Measurements from ENCODE around the gene CTCFL.

Gene CTCFL

GRCh38 chr20:57568960-57569359 lies 44.0 kb upstream of the CTCFL start:
- TF ChIP-seq CTCF (IDR thresholded peaks at IDR 0.05; ENCODE audit: low read depth, low read length, poor library complexity, severe bottlenecking) (no peak), EZH2phosphoT487 (IDR thresholded peaks at IDR 0.05; ENCODE audit: borderline replicate concordance, low read length) (no peak)
- H3K9me2 ChIP-seq (replicated peaks; ENCODE audit: control insufficient read depth, low read length): no peaks in the 10 kb centered on the region
- no peak overlapping the region for H3K4me3 ChIP-seq (ENCODE audit: low read length)
- no peak overlapping the region for H3K27ac ChIP-seq (ENCODE audit: low read depth, low read length)
- no peaks in the 10 kb centered on the region for H3K4me1 ChIP-seq (ENCODE audit: control insufficient read depth, low read length)
- no peaks in the 10 kb centered on the region for H3K36me3 ChIP-seq (ENCODE audit: control insufficient read depth, low read length)
- H4K20me1 ChIP-seq (ENCODE audit: control insufficient read depth, insufficient read depth, low read depth, low read length): no peaks in the 10 kb centered on the region
- H3K27me3 ChIP-seq (ENCODE audit: control insufficient read depth, low read length): peaks cover 1% of the 10 kb centered on the region
- no peaks in the 10 kb centered on the region for H3F3A ChIP-seq (ENCODE audit: control insufficient read depth, insufficient read depth)
- no peaks in the 10 kb centered on the region for H3K79me2 ChIP-seq (ENCODE audit: control insufficient read depth, low read length)
- H3K4me2 ChIP-seq (ENCODE audit: low read length): no peak overlapping the region
- no peaks in the 10 kb centered on the region for H3K9me3 ChIP-seq (ENCODE audit: control insufficient read depth, insufficient read depth, low read length)

- Histone ChIP-seq H3K4me3 (ENCODE audit: low read length) (no peak overlapping the region), H3K4me1 (ENCODE audit: control insufficient read depth, low read length) (no peaks in the 10 kb centered on the region), H3K9me3 (ENCODE audit: control insufficient read depth, insufficient read depth, low read length) (no peaks in the 10 kb centered on the region), H3K27ac (ENCODE audit: low read depth, low read length) (no peak overlapping the region), H4K20me1 (ENCODE audit: control insufficient read depth, insufficient read depth, low read depth, low read length) (no peaks in the 10 kb centered on the region), H3F3A (ENCODE audit: control insufficient read depth, insufficient read depth) (no peaks in the 10 kb centered on the region), H3K4me2 (ENCODE audit: low read length) (no peak overlapping the region), H3K79me2 (ENCODE audit: control insufficient read depth, low read length) (no peaks in the 10 kb centered on the region), H3K36me3 (ENCODE audit: control insufficient read depth, low read length) (no peaks in the 10 kb centered on the region), H3K9me2 (replicated peaks; ENCODE audit: control insufficient read depth, low read length) (no peaks in the 10 kb centered on the region), H3K27me3 (ENCODE audit: control insufficient read depth, low read length) (no peaks in the 10 kb centered on the region; the same call in 1 of the 2 replicates)
- TF ChIP-seq CTCF (IDR thresholded peaks at IDR 0.05; ENCODE audit: low read depth, low read length, poor library complexity, severe bottlenecking): no peak
- TF ChIP-seq EZH2phosphoT487 (IDR thresholded peaks at IDR 0.05; ENCODE audit: borderline replicate concordance, low read length): no peak
These were observed 43.4 kb upstream of the CTCFL start for GRCh38 chr20:57568088-57568896.

GRCh38 chr20:57567471-57568079 lies 42.6 kb upstream of the CTCFL start:
- no peaks in the 10 kb centered on the region for H3K9me3 ChIP-seq (ENCODE audit: control insufficient read depth, insufficient read depth, low read length)
- H3K27me3 ChIP-seq (ENCODE audit: control insufficient read depth, low read length): no peaks in the 10 kb centered on the region; the same call in 1 of the 2 replicates
- H3K4me2 ChIP-seq (ENCODE audit: low read length): no peak overlapping the region
- no peaks in the 10 kb centered on the region for H4K20me1 ChIP-seq (ENCODE audit: control insufficient read depth, insufficient read depth, low read depth, low read length)
- H3F3A ChIP-seq (ENCODE audit: control insufficient read depth, insufficient read depth): no peaks in the 10 kb centered on the region
- H3K36me3 ChIP-seq (ENCODE audit: control insufficient read depth, low read length): no peaks in the 10 kb centered on the region
- TF ChIP-seq EZH2phosphoT487 (IDR thresholded peaks at IDR 0.05; ENCODE audit: borderline replicate concordance, low read length): no peak
- no peak for TF ChIP-seq CTCF (IDR thresholded peaks at IDR 0.05; ENCODE audit: low read depth, low read length, poor library complexity, severe bottlenecking)
- no peaks in the 10 kb centered on the region for H3K9me2 ChIP-seq (replicated peaks; ENCODE audit: control insufficient read depth, low read length)
- H3K79me2 ChIP-seq (ENCODE audit: control insufficient read depth, low read length): no peaks in the 10 kb centered on the region
- no peak overlapping the region for H3K4me3 ChIP-seq (ENCODE audit: low read length)
- H3K27ac ChIP-seq (ENCODE audit: low read depth, low read length): no peak overlapping the region
- H3K4me1 ChIP-seq (ENCODE audit: control insufficient read depth, low read length): no peaks in the 10 kb centered on the region
